UCSD-AML1 (cell line): ENCODE results near the gene GRWD1.
"Not testable (repeated sequence)": the region's sequence is repeated elsewhere in the genome, so short reads cannot be mapped to it uniquely, and the experiment has no call there.

Experiments
- DNase-seq: peaks from one replicate; lab custom pipeline; 2025; ENCODE audit not compliant: unreplicated experiment; lab: John Stamatoyannopoulos, UW

Gene GRWD1

GRCh38 chr19:48477698-48478338 is 32.0 kb downstream of the GRWD1 start:
- no peak for DNase-seq

GRCh38 chr19:48478339-48479256 is 32.8 kb downstream of the GRWD1 start:
- DNase-seq, result no peak

GRCh38 chr19:48479686-48480085 is 33.9 kb downstream of the GRWD1 start:
- no peak for DNase-seq

GRCh38 chr19:48480183-48480557 is 34.4 kb downstream of the GRWD1 start:
- no peak for DNase-seq

- DNase-seq, result no peak
Observed at GRCh38 chr19:48480558-48481500, 35.0 kb downstream of the GRWD1 start.

GRCh38 chr19:48481846-48482639 is 36.3 kb downstream of the GRWD1 start:
- DNase-seq, result no peak

- no peak for DNase-seq
Observed at GRCh38 chr19:48483301-48483700, 37.5 kb downstream of the GRWD1 start.

GRCh38 chr19:48484247-48484893 is 38.6 kb downstream of the GRWD1 start:
- DNase-seq, result no peak

GRCh38 chr19:48484931-48485612 is 39.3 kb downstream of the GRWD1 start:
- DNase-seq, result no peak

GRCh38 chr19:48486706-48487105 is 40.9 kb downstream of the GRWD1 start:
- DNase-seq, result not testable (repeated sequence)

- no peak for DNase-seq
Observed at GRCh38 chr19:48487544-48487943, 41.8 kb downstream of the GRWD1 start.

- no peak for DNase-seq
Observed at GRCh38 chr19:48487948-48488347, 42.2 kb downstream of the GRWD1 start.

GRCh38 chr19:48488478-48488877 is 42.7 kb downstream of the GRWD1 start:
- DNase-seq, result not testable (repeated sequence)

- peak; percentile 77 for DNase-seq
Observed at GRCh38 chr19:48489608-48490216, 43.9 kb downstream of the GRWD1 start.

- no peak for DNase-seq
Observed at GRCh38 chr19:48490981-48491792, 45.4 kb downstream of the GRWD1 start.

- no peak for DNase-seq
Observed at GRCh38 chr19:48491793-48492123, 46.0 kb downstream of the GRWD1 start.

GRCh38 chr19:48492925-48493717 is 47.3 kb downstream of the GRWD1 start:
- peak; percentile 99 for DNase-seq
